ENCODE data around the gene ZMIZ1.

DNA sequence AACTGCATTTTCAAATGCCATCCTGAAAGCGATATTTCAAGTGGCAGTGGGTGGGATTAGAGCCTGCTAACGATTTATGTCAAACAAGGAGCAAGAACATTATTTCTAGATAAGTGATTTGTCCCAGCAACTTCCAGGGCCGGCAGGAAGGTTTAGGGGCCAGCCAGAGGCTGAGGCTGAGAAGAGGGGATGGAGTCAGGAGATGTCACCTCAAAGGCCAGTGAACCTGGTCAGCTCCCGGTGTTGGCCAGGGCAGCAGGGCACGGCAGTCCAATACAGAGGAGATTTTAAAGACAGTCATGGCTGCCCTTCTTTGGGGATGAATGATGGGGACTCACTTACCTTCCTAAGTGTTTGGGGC lies 172.8 kb downstream of the ZMIZ1 start:
- TF ChIP-seq, protein P1, sequence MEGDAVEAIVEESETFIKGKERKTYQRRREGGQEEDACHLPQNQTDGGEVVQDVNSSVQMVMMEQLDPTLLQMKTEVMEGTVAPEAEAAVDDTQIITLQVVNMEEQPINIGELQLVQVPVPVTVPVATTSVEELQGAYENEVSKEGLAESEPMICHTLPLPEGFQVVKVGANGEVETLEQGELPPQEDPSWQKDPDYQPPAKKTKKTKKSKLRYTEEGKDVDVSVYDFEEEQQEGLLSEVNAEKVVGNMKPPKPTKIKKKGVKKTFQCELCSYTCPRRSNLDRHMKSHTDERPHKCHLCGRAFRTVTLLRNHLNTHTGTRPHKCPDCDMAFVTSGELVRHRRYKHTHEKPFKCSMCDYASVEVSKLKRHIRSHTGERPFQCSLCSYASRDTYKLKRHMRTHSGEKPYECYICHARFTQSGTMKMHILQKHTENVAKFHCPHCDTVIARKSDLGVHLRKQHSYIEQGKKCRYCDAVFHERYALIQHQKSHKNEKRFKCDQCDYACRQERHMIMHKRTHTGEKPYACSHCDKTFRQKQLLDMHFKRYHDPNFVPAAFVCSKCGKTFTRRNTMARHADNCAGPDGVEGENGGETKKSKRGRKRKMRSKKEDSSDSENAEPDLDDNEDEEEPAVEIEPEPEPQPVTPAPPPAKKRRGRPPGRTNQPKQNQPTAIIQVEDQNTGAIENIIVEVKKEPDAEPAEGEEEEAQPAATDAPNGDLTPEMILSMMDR (IDR thresholded peaks at IDR 0.05) = no peak
- TF ChIP-seq EP300 (IDR thresholded peaks at IDR 0.05) = no peak
